Endothelial cell (in vitro differentiated cells): ENCODE results near the gene NAIF1. TPM values are rescaled to one million over a fixed set of nuclear protein-coding genes. Genes with fewer than 3 reads are reported as not detected.

Experiments
- DNase-seq: peaks from one replicate; pipeline ENCODE4 v3.0.0; 2021; ENCODE audit warnings: low spot score
- H3K27ac Mint-ChIP-seq: one replicate; pipeline ENCODE4 v1.8.0; 2021; ENCODE audit warnings: mixed read lengths, inconsistent platforms; ENCODE audit not compliant: unreplicated experiment
- H3K27me3 Mint-ChIP-seq: one replicate; pipeline ENCODE4 v1.8.0; 2021; ENCODE audit warnings: mild to moderate bottlenecking, moderate library complexity, mixed read lengths, inconsistent platforms; ENCODE audit not compliant: unreplicated experiment
- H3K36me3 Mint-ChIP-seq: one replicate; pipeline ENCODE4 v1.8.0; 2021; ENCODE audit warnings: mild to moderate bottlenecking, low read depth, mixed read lengths, inconsistent platforms; ENCODE audit not compliant: unreplicated experiment
- H3K4me1 Mint-ChIP-seq: one replicate; pipeline ENCODE4 v1.8.0; 2021; ENCODE audit warnings: mild to moderate bottlenecking, mixed read lengths, inconsistent platforms; ENCODE audit not compliant: unreplicated experiment
- H3K4me3 Mint-ChIP-seq: one replicate; pipeline ENCODE4 v1.8.0; 2021; ENCODE audit warnings: mild to moderate bottlenecking, mixed read lengths, inconsistent platforms; ENCODE audit not compliant: unreplicated experiment
- H3K9me3 Mint-ChIP-seq: one replicate; pipeline ENCODE4 v1.8.0; 2021; ENCODE audit warnings: mixed read lengths, inconsistent platforms; ENCODE audit not compliant: unreplicated experiment
- CTCF ChIP-seq: fragments of 200-600 bp; sonication (generic); IDR thresholded peaks from one replicate; pipeline ENCODE4 v1.5.0; 2021; ENCODE audit warnings: antibody characterized with exemption; ENCODE audit not compliant: unreplicated experiment
- total RNA-seq: library from RNA; stranded (reverse); fragmentation: NEBNext Ultra II Directional; extraction: Animal tissue kit (Norgen Biotek cat#: 25700); gene quantifications from one replicate; pipeline ENCODE4 v1.2.1, GENCODE V29; 2021; ENCODE audit not compliant: unreplicated experiment

The NAIF1 gene
- total RNA-seq, 1 donor from 2014 or later, result 9.9 TPM

- no peak overlapping the region for H3K4me3 Mint-ChIP-seq
- no peaks in the 10 kb centered on the region for H3K9me3 Mint-ChIP-seq
- no peaks in the 10 kb centered on the region for H3K36me3 Mint-ChIP-seq
- no peak for DNase-seq
- TF ChIP-seq CTCF, result no peak
- H3K27me3 Mint-ChIP-seq, result peaks cover 2% of the 10 kb centered on the region
- H3K27ac Mint-ChIP-seq, result no peak overlapping the region
- peaks cover 10% of the 10 kb centered on the region for H3K4me1 Mint-ChIP-seq
Measured at GRCh38 chr9:128022886-128023285, 44.2 kb downstream of the NAIF1 start.

- TF ChIP-seq CTCF, result no peak
- Mint-ChIP-seq H3K4me3 (no peak overlapping the region), H3K36me3 (no peaks in the 10 kb centered on the region), H3K4me1 (peaks cover under 1% of the 10 kb centered on the region), H3K27me3 (peaks cover 2% of the 10 kb centered on the region), H3K27ac (no peak overlapping the region), H3K9me3 (no peaks in the 10 kb centered on the region)
- DNase-seq, result no peak
Measured at GRCh38 chr9:128021098-128021497, 46.0 kb downstream of the NAIF1 start.

- no peaks in the 10 kb centered on the region for H3K9me3 Mint-ChIP-seq
- no peak overlapping the region for H3K4me3 Mint-ChIP-seq
- H3K27me3 Mint-ChIP-seq, result peaks cover 2% of the 10 kb centered on the region
Measured at GRCh38 chr9:128020692-128021091, 46.4 kb downstream of the NAIF1 start.

GRCh38 chr9:128015696-128016095 is 51.4 kb downstream of the NAIF1 start:
- Mint-ChIP-seq H3K27ac (no peak overlapping the region), H3K4me3 (no peak overlapping the region), H3K9me3 (no peaks in the 10 kb centered on the region), H3K27me3 (peaks cover 4% of the 10 kb centered on the region), H3K4me1 (peaks cover 13% of the 10 kb centered on the region), H3K36me3 (no peaks in the 10 kb centered on the region)
- DNase-seq, result no peak
- no peak for TF ChIP-seq CTCF

More at GRCh38 chr9:128020692-128021091, 46.4 kb downstream of the NAIF1 start:
- no peak for DNase-seq
- no peaks in the 10 kb centered on the region for H3K36me3 Mint-ChIP-seq
- no peak overlapping the region for H3K27ac Mint-ChIP-seq
- no peaks in the 10 kb centered on the region for H3K4me1 Mint-ChIP-seq
- no peak for TF ChIP-seq CTCF

Other genes with a start within 250 kb of the NAIF1 start
- gene ENG, start 212.7 kb downstream of the NAIF1 start, total RNA-seq, result 113 TPM
- 63.3 TPM for gene AK1, start 189.6 kb downstream of the NAIF1 start, total RNA-seq
- 80.0 TPM for gene ST6GALNAC6, start 167.7 kb downstream of the NAIF1 start, total RNA-seq
- 25.0 TPM for gene ST6GALNAC4, start 150.3 kb downstream of the NAIF1 start, total RNA-seq
- 2.4 TPM for gene PIP5KL1, start 136.5 kb downstream of the NAIF1 start, total RNA-seq
- 31.5 TPM for gene DPM2, start 129.5 kb downstream of the NAIF1 start, total RNA-seq
- gene EEIG1, start 86.3 kb downstream of the NAIF1 start, total RNA-seq, result 27.3 TPM
- 8.5 TPM for gene SLC25A25, start 912 bp upstream of the NAIF1 start, total RNA-seq
- 39.8 TPM for gene PTGES2, start 60.4 kb upstream of the NAIF1 start, total RNA-seq
- not detected for gene LCN2, start 82.1 kb upstream of the NAIF1 start, total RNA-seq
- 62.1 TPM for gene BBLN, start 92.9 kb upstream of the NAIF1 start, total RNA-seq
- gene CIZ1, start 124.3 kb upstream of the NAIF1 start, total RNA-seq, result 156 TPM
- gene DNM1, start 136.1 kb upstream of the NAIF1 start, total RNA-seq, result 8.0 TPM
- 69.4 TPM for gene GOLGA2, start 208.7 kb upstream of the NAIF1 start, total RNA-seq
- 26.8 TPM for gene SWI5, start 209.0 kb upstream of the NAIF1 start, total RNA-seq